HG02610 (cell line): ENCODE measurements around the gene HIF1AN.
A peak's percentile ranks its signal among the peaks of the same experiment; 100 is the strongest.

Source experiments
- ATAC-seq: cut with Tn5 transposase; IDR thresholded peaks from one replicate; pipeline ENCODE4 v1.9.1; 2021; ENCODE audit warnings: mild to moderate bottlenecking, moderate library complexity; ENCODE audit not compliant: unreplicated experiment

HIF1AN gene

DNA sequence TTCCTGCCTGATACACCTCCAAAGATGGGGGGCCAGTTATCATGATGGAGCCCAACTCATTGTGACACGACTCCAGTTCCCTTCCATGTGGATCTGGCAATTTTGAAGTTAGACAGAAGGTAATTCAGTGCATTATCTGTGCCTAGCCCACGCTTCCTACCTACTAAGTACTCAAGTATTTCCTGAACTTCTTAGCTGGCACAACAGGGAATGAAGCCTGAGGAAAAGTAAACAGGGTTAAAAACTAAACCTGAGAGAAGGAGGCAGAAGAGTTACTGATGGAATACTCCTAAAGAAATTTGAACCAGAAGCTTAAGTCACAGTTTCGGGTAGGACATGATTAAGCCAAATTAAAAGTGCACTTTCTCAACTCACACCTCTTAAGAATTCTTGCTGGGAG lies 14.9 kb upstream of the HIF1AN start:
- no peak for ATAC-seq

DNA sequence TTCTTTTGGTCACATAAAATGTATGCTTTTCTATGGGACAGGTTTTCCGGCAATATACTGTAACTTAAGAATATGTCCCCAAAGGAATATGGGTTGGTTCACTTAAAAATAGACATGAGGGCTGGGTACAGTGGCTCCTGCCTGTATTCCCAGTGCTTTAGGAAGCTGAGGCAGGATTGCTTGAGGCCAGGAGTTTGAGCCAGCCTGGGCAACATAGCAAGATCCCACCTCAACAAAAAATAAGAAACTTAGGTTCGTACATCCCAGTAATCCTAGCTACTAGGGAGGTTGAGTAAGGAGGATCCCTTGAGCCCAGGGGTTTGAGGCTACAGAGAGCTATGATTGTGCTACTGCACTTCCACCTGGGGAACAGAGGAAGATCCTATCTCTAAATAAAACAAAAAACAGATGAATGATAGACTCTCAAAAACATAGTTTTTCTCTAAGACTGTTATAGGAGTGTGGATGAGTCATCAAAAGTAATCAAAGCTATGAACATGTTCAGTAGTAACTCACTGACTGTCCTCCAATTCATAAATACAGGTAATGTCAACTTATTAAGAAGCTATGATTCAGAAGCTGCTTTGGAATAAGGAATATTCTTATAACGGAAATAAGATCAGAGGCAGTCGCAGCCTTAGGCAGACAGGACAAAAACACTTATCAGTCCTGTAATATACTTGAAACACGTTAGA lies 13.5 kb upstream of the HIF1AN start:
- ATAC-seq, result no peak

DNA sequence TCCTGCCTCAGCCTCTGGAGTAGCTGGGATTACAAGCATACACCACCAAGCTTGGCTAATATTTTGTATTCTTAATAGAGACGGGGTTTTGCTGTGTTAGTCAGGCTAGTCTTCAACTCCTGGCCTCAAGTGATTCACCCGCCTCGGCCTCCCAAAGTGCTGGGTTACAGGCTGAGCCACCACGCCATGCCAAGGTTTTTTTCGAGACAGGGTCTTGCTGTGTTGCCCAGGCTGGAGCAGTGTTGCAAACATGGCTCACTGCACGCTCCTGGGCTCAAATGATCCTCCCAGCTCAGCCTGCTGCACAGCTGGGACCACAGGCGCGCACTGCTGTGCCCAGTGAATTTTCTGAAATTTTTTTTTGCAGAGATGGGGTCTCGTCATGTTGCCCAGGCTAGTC lies 12.8 kb upstream of the HIF1AN start:
- ATAC-seq, result no peak

DNA sequence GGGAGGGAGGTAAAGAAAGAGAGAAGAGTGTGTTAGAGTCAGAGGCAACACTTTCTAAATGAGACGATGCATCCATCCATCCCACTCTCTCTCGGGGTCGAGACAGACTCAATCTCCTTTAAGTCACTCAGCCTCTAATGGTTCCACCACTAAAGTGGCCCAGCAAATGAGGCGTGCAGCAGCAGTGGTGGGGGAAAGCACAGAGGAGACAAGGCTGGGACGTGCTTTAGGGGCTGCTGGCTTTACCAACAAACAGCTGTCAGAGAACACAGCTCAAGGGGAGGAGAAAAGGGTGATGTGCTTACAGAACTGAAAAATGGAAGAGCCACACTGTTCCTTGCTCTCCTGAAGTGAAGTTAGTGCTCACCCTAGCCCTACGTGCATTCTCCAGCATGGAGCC lies 11.5 kb upstream of the HIF1AN start:
- no peak for ATAC-seq

DNA sequence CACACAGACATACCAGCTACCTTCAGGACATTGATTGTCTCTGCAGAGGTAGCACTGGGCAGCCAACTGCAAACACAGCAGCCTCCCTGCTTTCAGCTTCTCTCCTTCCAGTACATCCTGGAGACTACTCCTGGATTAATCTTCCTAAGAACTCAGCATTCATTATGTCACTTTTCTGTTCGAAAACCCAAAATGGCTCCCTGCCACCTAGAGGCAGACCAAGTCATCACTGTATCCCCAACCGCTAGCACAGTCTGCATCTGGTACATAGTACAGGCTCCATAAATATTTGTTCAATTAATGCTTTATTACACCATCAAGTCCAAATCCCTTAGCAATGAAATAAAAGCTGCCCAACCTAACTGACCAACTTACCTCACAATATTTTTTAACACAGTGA lies 11.1 kb upstream of the HIF1AN start:
- ATAC-seq, result no peak

DNA sequence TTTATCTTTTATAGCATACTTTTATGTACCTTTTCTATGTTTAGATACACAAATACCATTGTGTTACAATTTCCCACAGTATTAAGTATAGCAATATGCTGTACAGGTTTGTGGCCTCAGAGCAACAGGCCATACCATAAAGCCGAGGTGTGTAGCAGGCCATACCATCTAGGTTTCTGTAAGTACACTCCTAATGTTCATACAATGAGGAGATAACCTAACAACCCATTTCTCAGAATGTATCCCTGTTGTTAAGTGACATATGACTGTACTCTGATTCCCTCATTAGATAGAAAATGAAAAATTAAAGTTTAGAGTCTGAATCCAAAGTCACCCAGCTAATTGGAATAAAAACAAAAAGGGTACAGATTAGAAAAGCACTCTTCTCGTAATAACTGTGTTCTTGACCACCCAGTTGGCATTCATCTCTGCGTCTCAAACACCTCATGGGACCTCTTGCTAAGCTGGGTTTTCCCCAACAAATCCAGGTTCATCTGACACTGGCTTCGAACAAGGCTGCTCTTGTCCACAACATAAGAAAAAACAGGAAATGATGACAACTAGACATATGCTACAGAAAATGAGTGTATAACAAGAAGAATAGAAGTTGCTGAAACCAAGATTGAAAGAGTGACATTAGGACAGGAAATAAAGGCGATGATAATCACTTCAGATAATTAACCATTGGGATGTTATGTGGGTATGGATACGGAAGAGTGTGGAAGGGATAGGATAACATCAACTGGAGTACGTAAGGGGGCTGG lies 7.4 kb upstream of the HIF1AN start:
- peak; percentile 34 for ATAC-seq

DNA sequence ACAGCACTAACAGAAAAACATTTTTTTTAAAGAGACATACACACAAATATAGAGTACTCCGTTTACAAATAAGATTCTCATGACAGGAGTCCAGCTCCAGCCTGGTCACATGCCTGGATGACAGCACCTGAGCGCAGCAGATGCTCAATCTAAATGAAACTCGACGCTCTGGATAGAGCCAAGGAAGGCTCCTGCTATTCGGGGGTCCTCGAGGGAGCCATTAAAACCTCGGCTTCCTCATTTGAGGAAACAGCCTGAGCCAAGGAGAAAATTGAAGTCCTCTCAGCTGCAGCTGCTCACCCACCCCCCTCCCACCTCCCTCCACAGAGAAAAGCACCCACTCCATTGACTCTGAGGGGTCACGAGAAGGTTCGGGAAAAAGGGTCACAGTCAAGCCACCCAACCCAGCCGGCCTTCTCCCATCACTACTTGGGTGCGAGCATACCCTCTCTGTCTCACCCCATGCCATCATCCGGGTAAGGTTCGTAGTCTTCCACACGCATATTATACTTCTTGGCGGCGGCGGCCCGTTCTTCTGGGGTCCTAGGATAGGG lies 6.7 kb upstream of the HIF1AN start:
- no peak for ATAC-seq

DNA sequence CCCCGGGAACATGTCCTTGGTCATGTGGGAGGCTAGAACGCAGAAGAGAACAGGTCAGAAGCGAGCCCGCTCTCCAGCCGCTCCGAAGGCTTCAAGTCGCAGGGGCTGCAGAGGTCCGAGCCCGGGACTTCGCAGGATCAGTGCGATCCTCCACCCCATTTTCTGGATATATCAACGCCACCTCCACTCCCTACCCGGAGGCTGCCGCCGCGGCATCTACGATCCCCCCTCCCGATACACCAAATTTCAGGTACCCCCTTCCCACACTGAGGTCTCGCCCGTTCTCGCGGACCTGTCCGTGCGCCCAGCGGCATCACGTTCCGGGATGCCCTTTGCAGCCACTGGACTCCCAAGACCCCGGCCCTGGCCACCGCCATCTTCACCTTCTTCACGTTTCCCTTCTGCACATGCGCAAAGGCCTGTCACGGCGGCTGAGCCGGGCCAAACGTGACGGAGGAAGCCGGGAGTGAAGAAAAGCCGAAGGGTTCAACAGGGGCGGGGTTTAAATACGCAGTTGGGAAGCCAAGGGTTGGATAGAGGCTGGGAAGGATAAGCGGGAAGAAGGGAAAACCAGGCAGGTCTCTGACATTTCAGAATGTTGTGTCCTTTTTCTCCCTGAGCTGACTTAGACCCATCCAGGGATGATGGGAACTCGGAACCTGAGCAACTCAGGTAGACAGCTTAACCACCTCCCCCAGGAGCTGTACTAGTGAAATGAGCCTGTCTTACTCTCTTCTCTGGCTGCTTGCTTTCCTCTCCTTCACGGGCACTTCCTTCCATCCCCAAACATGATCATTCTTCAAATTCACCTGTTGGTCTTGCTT lies 6.1 kb upstream of the HIF1AN start, which contains the start of gene NDUFB8:
Gene NDUFB8, minus strand, starts transcription at position 397 of the 824 bp plus-strand sequence. Its CDS starts 20 bp downstream, at position 377.
- peak; percentile 42 for ATAC-seq

DNA sequence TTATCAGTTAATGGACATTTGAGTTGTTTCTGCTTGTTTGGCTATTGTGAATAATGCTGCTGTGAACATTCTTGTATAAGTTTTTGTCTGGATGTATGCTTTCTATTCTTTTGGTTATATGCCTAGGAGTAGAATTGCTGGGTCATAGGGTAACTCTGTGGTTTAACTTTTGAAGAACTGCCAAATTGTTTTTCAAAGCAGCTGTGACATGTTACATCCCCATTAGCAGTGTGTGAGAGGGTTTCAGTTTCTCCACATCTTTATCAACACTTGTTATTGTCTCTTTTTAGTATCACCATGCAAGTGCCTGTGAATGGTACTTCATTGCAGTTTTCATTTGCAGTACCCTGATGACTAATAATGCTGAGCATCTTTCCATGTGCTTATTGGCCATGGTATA lies 4.0 kb upstream of the HIF1AN start:
- no peak for ATAC-seq

DNA sequence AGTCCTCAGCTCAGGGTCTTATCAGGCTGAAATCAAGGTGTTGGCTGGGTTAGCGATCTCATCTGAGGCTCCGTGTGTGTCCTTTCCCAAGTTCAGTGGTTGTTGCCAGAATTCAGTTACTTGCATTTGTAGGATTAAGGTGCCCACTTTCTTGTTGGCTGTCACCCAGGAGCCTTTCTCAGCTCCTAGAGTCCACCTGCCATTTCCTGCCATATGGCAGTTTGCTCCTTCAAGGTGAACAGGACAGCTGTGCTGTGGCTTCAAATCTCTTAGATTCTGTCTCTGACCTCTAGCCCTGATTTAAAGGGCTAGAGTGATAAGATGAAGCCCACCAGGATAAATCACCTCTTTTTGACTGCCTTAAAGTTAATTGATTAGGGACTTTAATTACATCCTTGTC lies 1.0 kb upstream of the HIF1AN start:
- ATAC-seq, result no peak

DNA sequence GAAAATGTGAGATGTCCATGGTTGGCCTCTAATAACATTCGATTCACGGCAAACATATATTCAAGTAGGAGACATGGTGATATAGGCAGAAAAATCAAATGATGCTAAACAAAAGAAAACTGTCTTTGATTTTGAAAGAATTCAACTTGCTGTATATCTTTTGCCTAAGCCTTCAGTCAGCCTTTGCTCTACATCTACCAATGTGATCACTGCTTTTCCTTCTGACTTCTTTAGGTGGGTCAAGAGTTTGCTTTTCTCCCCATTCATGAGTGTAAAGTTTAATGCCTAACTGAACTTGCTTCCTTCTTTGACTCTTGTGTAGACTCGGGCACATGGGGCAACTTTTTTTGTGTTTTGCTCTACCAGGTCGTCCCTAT lies 417 bp upstream of the HIF1AN start:
- ATAC-seq, result peak; percentile 8

DNA sequence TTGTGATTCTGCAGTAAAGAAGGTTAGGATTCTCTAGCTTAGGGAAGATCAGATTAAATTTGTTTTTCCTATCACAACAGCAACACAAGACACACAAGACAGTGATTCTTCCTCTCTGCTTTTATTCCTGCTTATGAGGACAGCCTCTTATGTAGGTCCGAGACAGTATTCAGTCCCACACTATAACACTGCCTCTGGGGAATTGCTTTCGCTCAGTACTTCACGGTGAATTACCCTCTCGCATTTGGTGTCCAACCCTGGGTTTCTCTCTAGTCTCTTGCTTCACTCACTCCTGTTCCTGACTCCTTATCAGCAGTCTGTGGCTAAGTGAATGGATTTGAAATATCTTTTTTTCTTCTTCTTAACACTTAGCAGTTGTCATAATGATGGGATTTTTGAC lies 1.7 kb downstream of the HIF1AN start:
- no peak for ATAC-seq

DNA sequence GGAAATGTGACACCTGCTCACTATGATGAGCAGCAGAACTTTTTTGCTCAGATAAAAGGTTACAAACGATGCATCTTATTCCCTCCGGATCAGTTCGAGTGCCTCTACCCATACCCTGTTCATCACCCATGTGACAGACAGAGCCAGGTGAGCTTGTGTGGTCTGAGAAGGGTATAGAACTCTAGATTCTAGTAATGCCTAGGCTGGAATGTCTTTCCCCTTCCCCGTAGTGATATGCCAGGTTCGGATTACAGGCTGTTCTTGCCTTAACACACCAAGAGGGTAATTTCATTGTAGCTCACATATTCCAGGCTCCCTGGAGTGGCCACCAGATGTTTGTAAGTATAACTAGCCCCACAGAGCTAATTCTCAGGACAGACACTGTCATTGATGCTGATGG lies 9.2 kb downstream of the HIF1AN start:
- ATAC-seq, result no peak

DNA sequence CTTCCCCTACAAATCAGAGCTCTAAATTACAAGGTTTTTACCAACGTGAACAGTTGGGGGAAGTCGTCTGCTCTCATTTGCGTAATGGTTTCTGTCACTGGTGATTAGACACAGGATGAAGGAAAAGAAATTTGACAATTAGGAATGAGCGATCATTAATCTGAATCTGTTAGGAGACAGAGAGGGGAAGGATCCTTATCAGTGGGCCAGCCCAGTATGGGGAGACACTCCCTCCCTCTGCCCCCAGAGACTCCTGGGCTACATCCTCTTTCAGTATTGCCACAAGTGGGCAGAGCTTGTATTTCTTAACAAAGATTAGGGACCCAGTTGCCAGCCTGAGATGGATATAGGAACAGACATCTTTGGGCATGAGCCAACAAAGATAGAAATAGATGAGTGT lies 15.5 kb downstream of the HIF1AN start:
- no peak for ATAC-seq

DNA sequence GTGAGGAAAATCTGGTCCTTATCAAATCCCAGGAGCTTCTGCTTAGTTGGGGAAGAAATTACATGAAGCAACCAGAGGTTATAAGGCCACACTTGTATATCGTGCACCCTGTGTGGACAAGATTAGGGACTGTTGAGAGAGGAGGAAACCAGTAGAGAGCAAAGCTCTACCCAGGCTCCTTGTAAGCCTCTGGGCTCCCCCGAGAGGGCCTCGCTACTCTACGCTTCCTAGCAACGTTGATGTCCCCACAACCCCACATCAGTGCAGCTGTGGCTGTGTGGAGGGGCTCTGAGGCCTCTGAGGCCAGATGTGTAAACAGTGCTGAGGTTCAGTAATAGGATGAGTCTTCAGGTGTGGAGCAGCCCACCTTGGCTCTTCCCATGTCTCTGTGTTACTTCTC lies 16.0 kb downstream of the HIF1AN start:
- no peak for ATAC-seq

DNA sequence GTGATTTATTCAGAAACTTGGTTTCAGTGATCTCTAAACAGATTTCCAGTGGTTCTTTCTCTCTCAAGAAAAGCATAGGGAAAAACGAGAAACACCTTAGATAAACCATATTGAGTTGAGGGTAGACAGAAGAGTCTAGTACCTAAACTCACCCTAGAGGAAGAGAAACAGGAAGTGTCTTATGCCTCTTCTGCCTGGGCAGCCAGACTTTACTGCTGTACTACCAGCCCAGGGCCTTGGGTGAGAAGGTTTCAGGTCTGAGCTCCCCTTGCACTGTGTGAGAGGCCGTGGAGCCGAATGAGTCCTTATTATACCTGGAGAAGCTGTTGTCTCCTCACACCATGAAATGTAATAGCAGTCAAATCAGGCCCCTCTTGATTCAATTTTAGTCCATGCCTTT lies 18.2 kb downstream of the HIF1AN start:
- ATAC-seq, result no peak

DNA sequence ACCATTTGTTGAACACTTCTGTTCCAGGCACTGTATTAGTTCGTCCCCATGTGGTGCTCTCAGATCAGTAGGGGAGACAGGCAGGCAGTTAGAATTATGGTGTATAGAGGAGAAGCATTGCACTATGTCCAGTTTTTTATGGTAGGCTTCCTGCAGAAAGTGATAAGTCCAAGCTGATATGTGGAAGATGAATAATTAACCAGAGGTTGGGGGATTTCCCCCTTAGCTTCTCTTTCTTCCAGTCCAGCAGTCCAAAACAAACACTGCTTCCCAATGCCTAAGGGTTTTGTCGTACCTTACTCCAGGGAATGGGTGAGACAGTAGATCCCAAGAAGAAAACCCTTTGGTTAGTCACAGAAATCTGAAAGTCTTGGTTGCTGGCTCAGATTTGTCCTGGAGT lies 19.2 kb downstream of the HIF1AN start:
- ATAC-seq, result no peak

DNA sequence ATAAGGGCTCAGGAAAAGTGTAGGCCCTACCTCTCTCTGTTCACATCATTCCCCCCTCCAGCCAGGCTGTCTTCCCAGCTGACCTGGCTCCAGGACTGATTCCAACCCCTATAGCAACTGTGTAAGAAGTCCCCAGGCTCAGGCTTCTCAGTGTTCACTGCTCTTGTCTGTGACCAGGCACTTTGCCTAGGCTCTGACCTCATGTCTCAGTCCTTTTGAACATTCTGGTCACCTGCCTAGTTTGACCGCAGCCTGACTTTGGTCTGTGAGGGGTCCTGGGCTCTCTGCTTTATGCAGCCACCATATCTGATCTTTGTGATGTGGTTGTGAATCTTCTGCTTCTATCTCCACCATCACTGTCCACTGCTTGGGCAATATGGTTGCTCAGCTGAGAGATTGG lies 24.5 kb downstream of the HIF1AN start:
- ATAC-seq, result no peak

DNA sequence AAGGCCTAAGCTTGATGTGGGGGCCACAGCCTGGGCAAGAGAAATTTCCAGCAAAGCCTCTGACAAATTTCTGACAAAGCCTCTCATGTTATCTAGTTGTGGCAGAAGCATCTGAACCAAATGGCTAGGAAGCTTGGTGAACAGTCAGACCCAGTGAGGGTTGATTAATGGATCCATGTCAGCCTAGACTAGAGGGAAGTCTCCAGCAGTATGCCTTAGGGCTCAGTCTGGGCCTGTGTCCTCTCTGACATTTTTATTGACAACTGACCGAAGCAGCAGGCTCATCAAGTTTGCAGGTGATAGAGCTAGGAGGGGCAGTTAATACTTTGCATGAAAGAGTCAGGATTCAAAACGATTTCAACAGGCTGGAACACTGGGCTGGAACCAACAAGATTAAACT lies 25.3 kb downstream of the HIF1AN start:
- no peak for ATAC-seq

DNA sequence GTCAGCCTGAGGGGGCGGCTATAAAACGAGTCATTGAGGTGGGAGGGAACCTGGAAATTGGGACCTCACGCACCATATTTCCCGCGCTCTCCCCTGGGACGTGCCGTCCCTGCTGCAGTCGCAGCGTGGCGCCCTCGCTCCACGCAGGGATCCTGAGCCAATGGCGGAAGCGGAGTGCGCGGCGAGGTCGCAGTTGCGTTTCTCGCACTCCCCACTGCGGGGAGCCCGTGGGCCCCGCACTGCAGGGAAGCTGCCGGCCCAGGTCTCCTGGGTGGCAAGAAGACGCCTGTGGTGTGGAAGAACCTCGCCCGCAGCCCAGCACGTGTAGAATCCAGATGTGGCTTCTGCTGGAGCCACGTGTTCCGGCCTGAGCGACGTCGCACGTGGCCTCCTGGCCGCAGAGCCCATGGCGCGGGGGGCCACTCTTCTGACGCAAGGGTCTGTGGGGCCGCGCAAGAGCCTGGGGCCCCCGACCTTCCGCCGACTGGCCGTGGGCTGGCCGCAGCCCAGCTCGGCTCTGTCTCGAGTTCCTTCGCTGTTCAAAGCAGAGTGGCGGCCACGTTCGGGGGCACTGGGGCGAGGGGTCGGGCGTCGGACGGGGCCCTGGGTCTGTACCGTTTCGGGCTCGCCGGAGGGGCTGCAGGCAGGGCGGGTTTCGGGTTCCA lies 26.4 kb downstream of the HIF1AN start:
- ATAC-seq, result peak; percentile 79
